ENCODE data around the gene SPG11. TPM values are rescaled to one million over a fixed set of nuclear protein-coding genes. Genes with fewer than 3 reads are reported as not detected.
"Not testable (repeated sequence)": the region's sequence is repeated elsewhere in the genome, so short reads cannot be mapped to it uniquely, and the experiment has no call there.

Gene SPG11
- total and polyA plus RNA-seq, 2 experiments from 2014 or later = 15.7 to 65.1 TPM

GRCh38 chr15:44545913-44546802, 117.3 kb downstream of the SPG11 start:
- Histone ChIP-seq H3K36me3 (no peaks in the 10 kb centered on the region), H3K9me3 (ENCODE audit: low read depth) (no peaks in the 10 kb centered on the region), H3K4me1 (ENCODE audit: low read depth) (peaks cover 13% of the 10 kb centered on the region), H3K27me3 (no peaks in the 10 kb centered on the region), H3K4me3 (no peak overlapping the region), H3K27ac (peak overlapping the region; percentile 43)
- DNase-seq (ENCODE audit: low read depth in 1 of 2, low spot score in 1 of 2) = no peak
- TF ChIP-seq CTCF (IDR thresholded peaks at IDR 0.05; ENCODE audit: low read depth, low read length) = peak; percentile 39

GRCh38 chr15:44544745-44545144, 118.7 kb downstream of the SPG11 start:
- H3K27ac ChIP-seq; H3K36me3 ChIP-seq; H3K9me3 ChIP-seq (ENCODE audit: low read depth): not testable (repeated sequence)

GRCh38 chr15:44542596-44542995, 120.9 kb downstream of the SPG11 start:
- Histone ChIP-seq H3K4me3 (no peak overlapping the region), H3K36me3 (peaks cover 3% of the 10 kb centered on the region), H3K4me1 (ENCODE audit: low read depth) (peaks cover 23% of the 10 kb centered on the region), H3K27ac (peak overlapping the region; percentile 45), H3K9me3 (ENCODE audit: low read depth) (no peaks in the 10 kb centered on the region), H3K27me3 (no peaks in the 10 kb centered on the region)
- DNase-seq (ENCODE audit: low read depth in 1 of 2, low spot score in 1 of 2) = no peak
- no peak for TF ChIP-seq CTCF (IDR thresholded peaks at IDR 0.05; ENCODE audit: low read depth, low read length)

More at GRCh38 chr15:44544745-44545144, 118.7 kb downstream of the SPG11 start:
- not testable (repeated sequence) for H3K4me3 ChIP-seq; H3K27me3 ChIP-seq; DNase-seq (ENCODE audit: low read depth in 1 of 2, low spot score in 1 of 2)
- peaks cover 13% of the 10 kb centered on the region for H3K4me1 ChIP-seq (ENCODE audit: low read depth)

- peaks cover 3% of the 10 kb centered on the region for H3K36me3 ChIP-seq
- DNase-seq (ENCODE audit: low read depth in 1 of 2, low spot score in 1 of 2) = peak in 1 of 2 donors; percentile 88
- H3K4me3 ChIP-seq = no peak overlapping the region
These were observed 122.0 kb downstream of the SPG11 start for GRCh38 chr15:44541282-44541958.

GRCh38 chr15:44537735-44538240, 125.7 kb downstream of the SPG11 start:
- H3K27ac ChIP-seq = peak overlapping the region; percentile 93

More at GRCh38 chr15:44541282-44541958, 122.0 kb downstream of the SPG11 start:
- no peak overlapping the region for H3K27ac ChIP-seq
- H3K27me3 ChIP-seq = no peaks in the 10 kb centered on the region
- TF ChIP-seq CTCF (IDR thresholded peaks at IDR 0.05; ENCODE audit: low read depth, low read length) = no peak
- H3K9me3 ChIP-seq (ENCODE audit: low read depth) = no peaks in the 10 kb centered on the region
- peaks cover 23% of the 10 kb centered on the region for H3K4me1 ChIP-seq (ENCODE audit: low read depth)

More at GRCh38 chr15:44537735-44538240, 125.7 kb downstream of the SPG11 start:
- no peak for TF ChIP-seq CTCF (IDR thresholded peaks at IDR 0.05; ENCODE audit: low read depth, low read length)
- Histone ChIP-seq H3K27me3 (no peaks in the 10 kb centered on the region), H3K36me3 (peaks cover 3% of the 10 kb centered on the region), H3K4me1 (ENCODE audit: low read depth) (peaks cover 15% of the 10 kb centered on the region), H3K4me3 (peak overlapping the region; percentile 61), H3K9me3 (ENCODE audit: low read depth) (no peaks in the 10 kb centered on the region)
- DNase-seq (ENCODE audit: low read depth in 1 of 2, low spot score in 1 of 2) = no peak

Measured in cardiac muscle cell (in vitro differentiated cells and primary cell).